Globus pallidus (tissue), 1 donor: ENCODE measurements around the gene PARD6G.

Experiments
- DNase-seq: peaks from one replicate; pipeline ENCODE4 v3.0.0-alpha.2; 2015; ENCODE audit warnings: low spot score

The PARD6G gene

GRCh38 chr18:80108121-80108536 lies 139.2 kb downstream of the PARD6G start:
- DNase-seq = no peak

DNA sequence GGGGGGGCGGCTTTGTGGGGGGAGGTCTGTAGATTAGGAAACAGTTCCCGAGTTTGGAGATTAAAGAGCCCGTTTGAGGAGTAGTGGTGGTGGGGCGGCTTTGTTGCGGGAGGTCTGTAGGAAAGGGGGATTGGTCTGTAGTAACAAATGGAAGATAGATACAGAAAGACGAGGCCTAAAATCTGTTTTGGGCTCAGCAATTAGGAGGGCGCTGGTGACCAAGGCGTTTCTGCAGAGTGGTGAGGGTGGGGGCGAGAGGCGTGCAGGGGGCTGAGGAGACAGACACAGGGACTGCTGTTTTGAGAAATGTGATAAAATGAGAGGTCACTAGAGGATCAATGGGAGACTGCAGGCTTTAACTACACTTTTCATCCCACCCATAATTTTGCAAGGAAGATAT lies 139.9 kb downstream of the PARD6G start:
- DNase-seq = no peak
